Transverse colon (tissue), 4 donors: ENCODE results near the gene PPP1R14C.

Experiments
- CTCF ChIP-seq, 5 experiments: fragments of 200-600 bp in 3 of 5; fragments of 450-650 bp in 2 of 5; sonication (generic) in 3 of 5; IDR thresholded peaks; 1 replicate in 2 of 5; 2 replicates in 3 of 5; pipeline ENCODE4 v1.5.1; 2016 to 2017; ENCODE audit warnings: antibody characterized with exemption in 5 of 5, inconsistent platforms in 3 of 5, mild to moderate bottlenecking in 2 of 5, moderate library complexity in 1 of 5
- EP300 ChIP-seq: sonication (generic); formaldehyde crosslinking; IDR thresholded peaks from one replicate; pipeline ENCODE4 v1.6.1; 2017; ENCODE audit warnings: antibody characterized with exemption, low read depth
- POLR2A ChIP-seq: fragments of 450-650 bp; IDR thresholded peaks from one replicate; pipeline ENCODE4 v1.6.1; 2016; ENCODE audit warnings: antibody characterized with exemption, mild to moderate bottlenecking, moderate library complexity
- POLR2AphosphoS5 ChIP-seq, 3 donors: sonication (generic); formaldehyde crosslinking; IDR thresholded peaks; one replicate each; pipeline ENCODE4 v1.6.1; 2016; ENCODE audit warnings: antibody characterized with exemption in 3 of 3

DNA sequence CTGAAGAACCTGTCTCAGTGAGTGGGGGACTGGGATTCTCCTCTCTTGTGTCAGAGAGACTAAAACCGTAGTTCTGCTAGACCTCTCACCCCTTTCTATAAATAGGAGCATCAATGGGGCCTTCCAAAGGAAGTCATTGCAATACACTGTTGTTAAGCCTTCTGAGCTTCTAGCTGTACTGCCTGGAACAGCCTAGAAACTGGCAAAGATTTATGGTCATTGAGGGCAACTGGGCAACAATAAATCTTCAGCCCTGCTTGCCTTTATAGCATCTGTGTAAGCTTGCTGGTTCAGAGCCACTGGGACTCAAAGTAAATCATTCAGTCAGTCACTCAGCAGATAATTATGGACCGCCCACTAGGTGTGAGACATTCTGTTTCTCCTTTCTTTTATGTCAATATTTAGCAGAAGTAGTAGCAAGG lies 53.2 kb downstream of the PPP1R14C start:
- peak in 2 of 3 donors; percentile 41 to 58 for TF ChIP-seq POLR2AphosphoS5 (IDR thresholded peaks at IDR 0.05)
- no peak for TF ChIP-seq POLR2A
- TF ChIP-seq EP300 = no peak
- TF ChIP-seq CTCF (IDR thresholded peaks at IDR 0.05) = no peak
